T-cell (primary cell): ENCODE results near the gene LMNA. TPM values are rescaled to one million over a fixed set of nuclear protein-coding genes. Genes with fewer than 3 reads are reported as not detected.
A peak's percentile ranks its signal among the peaks of the same experiment; 100 is the strongest.

Source experiments
- ATAC-seq, 4 experiments: fragments of 200-7000 bp in 3 of 4; fragments of 150-1000 bp in 1 of 4; cut with Tn5 transposase; replicated peaks in 1 of 4; 1 replicate in 3 of 4; 2 replicates in 1 of 4; pipeline ENCODE4 v1.10.0; 2021; ENCODE audit warnings: moderate library complexity in 3 of 4, mild to moderate bottlenecking in 2 of 4, moderate number of reproducible peaks in 1 of 4
- CTCF ChIA-PET, 2 donors: fragments of 300-600 bp; sonication (Branson Sonifier 250); formaldehyde crosslinking; loops; one replicate each; lab custom pipeline; 2022; ENCODE audit warnings: antibody characterized with exemption in 2 of 2; lab: Charles Lee
- POLR2A ChIA-PET, 2 donors: fragments of 300-600 bp; sonication (Branson Sonifier 250); formaldehyde crosslinking; loops; one replicate each; lab custom pipeline; 2022; ENCODE audit warnings: antibody characterized with exemption in 2 of 2; lab: Charles Lee
- DNase-seq, 35 experiments: peaks; one replicate each; pipeline versions ENCODE4 v3.0.0 to v3.0.0-alpha.2; 2013 to 2023
- H3K27ac ChIP-seq: one replicate; pipeline ENCODE4 v1.5.1; 2013; ENCODE audit warnings: low read length
- H3K27me3 ChIP-seq, 2 experiments: replicated peaks in 1 of 2; 1 replicate in 1 of 2; 2 replicates in 1 of 2; pipeline versions ENCODE4 v1.6.1 to v1.7.0; 2013; ENCODE audit warnings: low read length in 1 of 2, mixed read lengths in 1 of 2; ENCODE audit not compliant: control insufficient read depth in 2 of 2, insufficient read depth in 2 of 2; ENCODE audit errors: extremely low read depth in 1 of 2
- H3K36me3 ChIP-seq, 2 donors: 1 replicate in 1 of 2; 2 replicates in 1 of 2; pipeline versions ENCODE4 v1.6.1 to v1.7.0; 2013; ENCODE audit warnings: low read length in 1 of 2; ENCODE audit not compliant: control insufficient read depth in 2 of 2, insufficient read depth in 1 of 2; ENCODE audit errors: extremely low read depth in 1 of 2
- H3K4me1 ChIP-seq, 2 experiments: 1 replicate in 1 of 2; 2 replicates in 1 of 2; pipeline versions ENCODE4 v1.6.1 to v1.7.0; 2013; ENCODE audit warnings: low read length in 2 of 2, mixed read lengths in 1 of 2; ENCODE audit not compliant: insufficient read depth in 2 of 2, control insufficient read depth in 1 of 2; ENCODE audit errors: extremely low read depth in 1 of 2
- H3K4me3 ChIP-seq, 2 donors: 1 replicate in 1 of 2; 2 replicates in 1 of 2; pipeline versions ENCODE4 v1.5.1 to v1.7.0; 2013; ENCODE audit warnings: mild to moderate bottlenecking in 2 of 2, low read length in 1 of 2, moderate library complexity in 1 of 2; ENCODE audit not compliant: control insufficient read depth in 1 of 2; ENCODE audit errors: extremely low read depth in 1 of 2
- H3K9me3 ChIP-seq: 2 replicates; pipeline ENCODE4 v1.7.0; 2013
- H3K27ac Mint-ChIP-seq, 2 donors: one replicate each; pipeline ENCODE4 v1.8.0; 2020 to 2021; ENCODE audit warnings: mild to moderate bottlenecking in 2 of 2, mixed read lengths in 2 of 2
- H3K27me3 Mint-ChIP-seq, 2 donors: one replicate each; pipeline ENCODE4 v1.8.0; 2021 to 2022; ENCODE audit warnings: mixed read lengths in 2 of 2
- H3K36me3 Mint-ChIP-seq: one replicate; pipeline ENCODE4 v1.8.0; 2021; ENCODE audit warnings: mixed read lengths
- H3K4me1 Mint-ChIP-seq, 3 donors: one replicate each; pipeline ENCODE4 v1.8.0; 2020 to 2022; ENCODE audit warnings: mixed read lengths in 3 of 3, mild to moderate bottlenecking in 1 of 3
- H3K4me3 Mint-ChIP-seq, 3 donors: one replicate each; pipeline ENCODE4 v1.8.0; 2020 to 2022; ENCODE audit warnings: mild to moderate bottlenecking in 3 of 3, mixed read lengths in 3 of 3, moderate library complexity in 3 of 3
- H3K9me3 Mint-ChIP-seq, 3 donors: one replicate each; pipeline ENCODE4 v1.8.0; 2020 to 2022; ENCODE audit warnings: mixed read lengths in 3 of 3
- WGBS: methylation state at CpG from one replicate; pipeline ENCODE4 v1.1.5; 2013; ENCODE audit warnings: missing lambda C conversion rate; ENCODE audit not compliant: insufficient coverage; 5-methylcytosine and 5-hydroxymethylcytosine counted together
- total RNA-seq, 35 experiments: library from RNA in 6 of 35; stranded (reverse) in 6 of 35; fragments of 120-200 nt in 1 of 35; gene quantifications; one replicate each; pipeline versions ENCODE4 v1.2.1 to v1.2.4 and lab custom pipeline; 2013 to 2026

LMNA gene
- total RNA-seq, 5 donors from 2014 or later (not counting 1 experiment from before 2014, with no cell fraction given): 40.3 to 970 (median 57.3) TPM

DNA sequence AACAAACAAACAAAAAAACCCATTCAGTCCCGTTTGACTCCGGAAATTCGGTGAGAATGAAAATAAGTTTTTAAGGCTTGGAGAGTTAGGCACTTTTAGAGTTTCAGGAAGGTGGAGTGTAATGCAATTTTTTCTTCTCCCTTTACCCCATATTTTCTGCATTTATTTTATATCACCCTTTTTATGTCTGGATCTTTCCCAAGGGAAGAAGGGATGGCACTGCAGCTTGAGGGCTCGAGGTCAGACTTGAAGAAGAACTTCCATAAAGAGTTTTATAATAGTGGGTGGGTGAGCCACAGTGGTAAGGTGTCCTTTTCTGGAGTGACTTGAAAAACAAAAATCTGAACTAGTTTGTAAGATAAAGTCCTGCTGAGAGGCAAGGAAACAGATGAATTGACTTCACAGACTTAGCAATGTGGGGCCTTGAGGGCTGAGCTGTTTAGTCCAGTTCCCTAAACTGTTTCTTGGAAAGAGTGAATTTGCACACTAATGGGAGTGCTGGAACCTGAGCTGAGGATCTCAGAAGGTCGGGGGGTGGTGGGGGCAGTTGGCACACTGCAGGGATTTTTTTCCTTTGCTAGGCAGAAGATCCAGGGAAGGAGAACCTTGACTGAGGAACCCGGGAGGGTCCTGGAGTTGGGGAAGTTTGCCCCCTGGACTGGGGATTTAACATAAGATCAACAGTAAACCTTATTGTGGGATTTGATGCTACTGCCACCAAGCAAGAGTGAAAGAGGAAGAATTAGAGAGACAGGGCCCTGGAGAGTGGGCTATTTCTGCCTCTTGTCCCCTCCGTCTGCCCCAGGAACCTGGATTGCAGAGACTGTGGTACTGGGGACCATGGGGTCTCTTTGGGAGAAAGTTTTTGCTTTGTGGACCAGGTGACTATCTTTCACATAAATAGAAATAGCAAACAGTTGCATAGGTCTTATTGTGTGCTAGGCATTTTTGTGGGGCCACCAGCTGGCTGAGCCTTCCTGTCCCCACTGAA is 30.4 kb upstream of the LMNA start:
- DNase-seq (no peak), ATAC-seq (no peak)
- H3K4me1 ChIP-seq: peaks cover 2 to 24% of the 10 kb centered on the region in 2 experiments
- H3K9me3 ChIP-seq: no peaks in the 10 kb centered on the region
- no peaks in the 10 kb centered on the region for H3K36me3 ChIP-seq
- POLR2A ChIA-PET: no interaction called here
- peak overlapping the region; percentile 68 to 85 (median 76) for H3K4me3 Mint-ChIP-seq
- 60% methylated on average over 1 of the region's 7 CpGs for WGBS
- H3K27ac ChIP-seq: no peak overlapping the region
- peaks cover 0 to 15% (median 5%) of the 10 kb centered on the region in 3 donors for H3K4me1 Mint-ChIP-seq
- H3K27me3 Mint-ChIP-seq: peaks cover 17 to 41% of the 10 kb centered on the region in 2 donors
- CTCF ChIA-PET: interaction anchor here (0.7 to 1.1 kb wide), 3 partner anchors 11 to 148 kb away, joined by 3 to 8 read pairs (median 4); no protein-coding TSS in a partner anchor
- H3K36me3 Mint-ChIP-seq: no peaks in the 10 kb centered on the region
- no peak overlapping the region for H3K4me3 ChIP-seq
- H3K27me3 ChIP-seq: peaks cover 0 to 69% of the 10 kb centered on the region in 2 experiments
- H3K9me3 Mint-ChIP-seq: no peaks in the 10 kb centered on the region
- H3K27ac Mint-ChIP-seq: no peak overlapping the region

DNA sequence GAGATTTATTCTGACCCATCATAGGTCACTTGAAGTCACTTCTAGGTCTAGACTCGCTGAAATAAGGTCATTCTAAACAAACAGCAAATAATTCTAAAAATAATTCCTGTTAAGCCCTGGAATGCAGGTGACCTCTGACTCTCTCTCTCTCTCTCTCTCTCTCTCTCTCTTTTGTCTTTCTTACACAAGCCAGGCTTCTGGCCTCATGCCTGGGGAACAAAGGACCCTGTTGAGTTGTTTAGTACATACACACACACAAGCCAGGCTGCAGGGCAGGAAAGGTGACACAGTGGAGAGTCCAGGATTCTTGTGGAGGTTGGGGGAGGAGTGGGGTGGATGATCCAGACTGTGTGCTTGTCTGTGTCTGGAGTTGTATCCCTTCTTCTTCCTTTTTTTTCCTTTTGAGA is 28.3 kb upstream of the LMNA start:
- H3K4me1 Mint-ChIP-seq: peaks cover 9 to 17% (median 10%) of the 10 kb centered on the region in 3 donors
- peaks cover 24 to 43% of the 10 kb centered on the region in 2 donors for H3K27me3 Mint-ChIP-seq
- no peak overlapping the region for H3K4me3 Mint-ChIP-seq
- no peak for ATAC-seq
- Histone ChIP-seq H3K4me1 (peaks cover 2 to 29% of the 10 kb centered on the region in 2 experiments), H3K27ac (no peak overlapping the region), H3K4me3 (no peak overlapping the region), H3K27me3 (peaks cover 0 to 77% of the 10 kb centered on the region in 2 experiments), H3K9me3 (no peaks in the 10 kb centered on the region), H3K36me3 (no peaks in the 10 kb centered on the region)
- H3K36me3 Mint-ChIP-seq: no peaks in the 10 kb centered on the region
- CTCF ChIA-PET: no interaction called here
- POLR2A ChIA-PET: no interaction called here
- no peak for DNase-seq
- WGBS: 50% methylated on average over 1 of the region's 1 CpG
- H3K9me3 Mint-ChIP-seq: no peaks in the 10 kb centered on the region
- no peak overlapping the region for H3K27ac Mint-ChIP-seq

DNA sequence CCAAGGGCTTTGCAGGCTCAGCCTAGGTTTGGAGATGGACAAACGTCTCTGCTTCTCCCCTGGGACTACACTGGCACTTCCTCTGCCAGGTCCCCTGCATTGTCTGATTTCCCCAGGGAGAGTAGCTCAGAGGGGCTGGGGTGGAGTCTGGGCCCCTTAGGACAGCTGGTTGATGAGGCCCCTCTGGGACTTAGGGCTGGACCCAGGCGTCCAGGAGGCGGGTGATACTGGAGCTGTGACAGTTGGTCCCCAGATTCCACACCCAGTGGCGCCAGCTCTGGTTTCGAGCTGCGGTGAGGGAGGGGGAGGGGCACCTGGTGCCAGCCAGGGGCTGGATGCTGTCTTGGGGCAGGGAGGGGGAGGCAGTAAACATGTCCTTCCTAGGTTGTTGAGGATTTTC is 24.8 kb upstream of the LMNA start:
- H3K4me3 ChIP-seq: no peak overlapping the region
- Mint-ChIP-seq H3K27ac (no peak overlapping the region), H3K4me1 (peaks cover 5 to 16% (median 8%) of the 10 kb centered on the region in 3 donors), H3K4me3 (no peak overlapping the region), H3K27me3 (peaks cover 25 to 30% of the 10 kb centered on the region in 2 donors), H3K9me3 (no peaks in the 10 kb centered on the region), H3K36me3 (no peaks in the 10 kb centered on the region)
- no peak for ATAC-seq
- DNase-seq: no peak
- ChIA-PET POLR2A (no interaction called here), CTCF (interaction anchor here (0.8 to 2.8 kb wide), 5 partner anchors 33 to 135 kb away, joined by 3 to 20 read pairs (median 11); no protein-coding TSS in a partner anchor)
- no peaks in the 10 kb centered on the region for H3K9me3 ChIP-seq
- H3K4me1 ChIP-seq: peaks cover 0 to 7% of the 10 kb centered on the region in 2 experiments
- no peak overlapping the region for H3K27ac ChIP-seq
- peaks cover 0 to 48% of the 10 kb centered on the region in 2 experiments for H3K27me3 ChIP-seq
- no peaks in the 10 kb centered on the region for H3K36me3 ChIP-seq
- 93% methylated on average over 3 of the region's 6 CpGs for WGBS

DNA sequence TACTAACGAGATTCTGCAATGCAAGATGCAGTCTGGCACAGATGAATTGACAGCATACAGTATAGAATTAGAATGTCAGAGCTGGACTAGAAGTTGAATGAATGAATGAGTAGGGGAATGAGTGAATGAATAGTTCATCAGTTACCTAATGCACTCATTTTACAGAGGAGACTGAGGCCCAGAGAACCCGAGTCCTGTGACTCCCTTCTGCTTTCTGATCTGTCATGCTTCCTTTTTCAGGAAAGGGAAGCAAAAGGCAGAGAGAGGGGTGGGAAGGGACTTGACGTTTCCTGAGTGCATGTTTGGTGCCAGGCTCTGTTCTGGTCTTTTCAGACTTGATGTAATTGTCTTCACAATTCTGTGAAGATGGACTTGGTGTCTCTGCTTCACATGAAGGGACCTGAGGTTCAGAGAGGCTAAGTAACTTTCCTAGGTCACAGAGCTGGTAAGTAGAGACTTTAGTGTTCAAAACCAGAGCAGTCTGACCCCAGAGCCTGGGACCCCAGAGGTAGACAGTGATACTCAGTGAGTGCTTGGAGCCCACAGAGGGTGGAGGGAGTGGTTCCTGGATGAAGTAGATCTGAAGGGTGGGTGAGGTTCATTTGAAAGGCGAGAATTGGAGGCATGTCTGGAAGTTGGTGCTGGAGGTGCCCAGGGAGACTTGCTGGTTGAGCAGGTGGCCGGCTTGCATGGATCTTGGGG is 24.2 kb upstream of the LMNA start:
- Mint-ChIP-seq H3K36me3 (no peaks in the 10 kb centered on the region), H3K4me1 (peaks cover 5 to 16% (median 10%) of the 10 kb centered on the region in 3 donors), H3K27ac (peak overlapping the region in 1 of 2 donors; percentile 41), H3K4me3 (no peak overlapping the region), H3K9me3 (no peaks in the 10 kb centered on the region), H3K27me3 (peaks cover 23 to 24% of the 10 kb centered on the region in 2 donors)
- H3K4me1 ChIP-seq: peaks cover 0 to 8% of the 10 kb centered on the region in 2 experiments
- DNase-seq: no peak
- POLR2A ChIA-PET: interaction anchor here in 1 of 2 donors (1.0 kb wide), 1 partner anchor 38 kb away, joined by 4 read pairs; no protein-coding TSS in a partner anchor
- ATAC-seq: peak in 3 of 4 experiments; percentile 17 to 42 (median 22)
- H3K9me3 ChIP-seq: no peaks in the 10 kb centered on the region
- no peaks in the 10 kb centered on the region for H3K36me3 ChIP-seq
- peaks cover 0 to 43% of the 10 kb centered on the region in 2 experiments for H3K27me3 ChIP-seq
- H3K4me3 ChIP-seq: no peak overlapping the region
- CTCF ChIA-PET: interaction anchor here (0.8 to 2.8 kb wide), 5 partner anchors 32 to 134 kb away, joined by 3 to 20 read pairs (median 11); no protein-coding TSS in a partner anchor
- 33% methylated on average over 5 of the region's 5 CpGs for WGBS
- no peak overlapping the region for H3K27ac ChIP-seq

DNA sequence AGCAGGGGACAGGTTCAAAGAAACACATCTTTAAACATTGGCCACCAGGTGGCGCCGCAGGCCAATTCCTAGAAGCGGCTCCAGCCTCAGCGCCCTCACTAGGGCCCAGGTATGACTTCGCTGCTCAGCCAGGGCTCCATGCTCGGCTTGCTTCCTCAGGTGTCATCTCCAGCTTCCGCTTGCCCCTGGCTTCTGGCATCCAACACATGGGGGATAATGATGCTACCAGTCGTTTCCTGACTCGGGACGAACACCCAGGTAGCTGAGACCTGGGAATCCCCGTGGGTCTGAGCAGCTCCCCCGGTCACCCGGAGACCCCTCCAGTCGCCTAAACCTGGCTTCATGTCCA is 23.7 kb upstream of the LMNA start:
- H3K27me3 ChIP-seq: peaks cover 0 to 38% of the 10 kb centered on the region in 2 experiments
- H3K36me3 Mint-ChIP-seq: no peaks in the 10 kb centered on the region
- peak; percentile 92 to 97 (median 96) for ATAC-seq
- no peak overlapping the region for H3K27ac ChIP-seq
- POLR2A ChIA-PET: interaction anchor here in 1 of 2 donors (1.0 kb wide), 1 partner anchor 38 kb away, joined by 4 read pairs; no protein-coding TSS in a partner anchor
- no peak overlapping the region for H3K4me3 ChIP-seq
- no peaks in the 10 kb centered on the region for H3K9me3 ChIP-seq
- H3K9me3 Mint-ChIP-seq: no peaks in the 10 kb centered on the region
- peaks cover 2 to 13% of the 10 kb centered on the region in 2 experiments for H3K4me1 ChIP-seq
- no peak overlapping the region for H3K4me3 Mint-ChIP-seq
- CTCF ChIA-PET: interaction anchor here (2.0 to 2.8 kb wide), 3 partner anchors 39 to 41 kb away, joined by 5 to 20 read pairs (median 16); no protein-coding TSS in a partner anchor
- 41% methylated on average over 14 of the region's 14 CpGs for WGBS
- H3K36me3 ChIP-seq: no peaks in the 10 kb centered on the region
- DNase-seq: peak; percentile 71 to 94 (median 86)
- H3K27me3 Mint-ChIP-seq: peaks cover 20 to 21% of the 10 kb centered on the region in 2 donors
- peaks cover 9 to 18% (median 14%) of the 10 kb centered on the region in 3 donors for H3K4me1 Mint-ChIP-seq
- H3K27ac Mint-ChIP-seq: peak overlapping the region in 1 of 2 donors; percentile 41
